ENCODE data around the gene CDH8.

GRCh38 chr16:62046801-62047200 is 10.6 kb upstream of the CDH8 start:
- TF ChIP-seq RAD21 (conservative IDR thresholded peaks at IDR 0.05 in 1 of 2, IDR thresholded peaks at IDR 0.05 in 1 of 2), result no peak
- TF ChIP-seq CBX8 (IDR thresholded peaks at IDR 0.05), result no peak
- no peak for TF ChIP-seq MAX (IDR thresholded peaks at IDR 0.05)
